Natural killer cell (primary cell): Measurements from ENCODE around the gene RNF130. TPM values are rescaled to one million over a fixed set of nuclear protein-coding genes. Genes with fewer than 3 reads are reported as not detected.
A peak's percentile ranks its signal among the peaks of the same experiment; 100 is the strongest.

ENCODE experiments used
- ATAC-seq, 3 donors: fragments of 150-1000 bp in 2 of 3; fragments of 200-7000 bp in 1 of 3; cut with Tn5 transposase; 1 replicate in 1 of 3; 2 replicates in 2 of 3; pipeline ENCODE4 v1.10.0; 2021; ENCODE audit warnings: mild to moderate bottlenecking in 2 of 3, moderate library complexity in 2 of 3
- DNase-seq, 2 donors: peaks; one replicate each; pipeline versions ENCODE4 v3.0.0 to v3.0.0-alpha.2; 2013 to 2021; ENCODE audit warnings: mixed read lengths in 1 of 2
- H3K27ac ChIP-seq: one replicate; pipeline ENCODE4 v1.5.1; 2013; ENCODE audit warnings: mild to moderate bottlenecking, low read length
- H3K27me3 ChIP-seq: one replicate; pipeline ENCODE4 v1.6.1; 2013; ENCODE audit warnings: low read length; ENCODE audit not compliant: control insufficient read depth, insufficient read depth
- H3K36me3 ChIP-seq: one replicate; pipeline ENCODE4 v1.6.1; 2013; ENCODE audit warnings: low read length; ENCODE audit not compliant: control insufficient read depth, insufficient read depth
- H3K4me1 ChIP-seq: one replicate; pipeline ENCODE4 v1.6.1; 2013; ENCODE audit warnings: low read length; ENCODE audit not compliant: control insufficient read depth, insufficient read depth
- H3K4me3 ChIP-seq: one replicate; pipeline ENCODE4 v1.5.1; 2013; ENCODE audit warnings: low read length
- H3K9me3 ChIP-seq: one replicate; pipeline ENCODE4 v1.6.1; 2013; ENCODE audit warnings: low read length; ENCODE audit not compliant: control insufficient read depth, insufficient read depth
- H3K27ac Mint-ChIP-seq, 2 donors: one replicate each; pipeline ENCODE4 v1.8.0; 2022; ENCODE audit warnings: mild to moderate bottlenecking in 2 of 2, mixed read lengths in 2 of 2, moderate library complexity in 1 of 2
- H3K27me3 Mint-ChIP-seq, 2 donors: one replicate each; pipeline ENCODE4 v1.8.0; 2022; ENCODE audit warnings: low read depth in 2 of 2, mixed read lengths in 2 of 2
- H3K36me3 Mint-ChIP-seq: one replicate; pipeline ENCODE4 v1.8.0; 2022; ENCODE audit warnings: mixed read lengths
- H3K4me1 Mint-ChIP-seq, 2 donors: one replicate each; pipeline ENCODE4 v1.8.0; 2022; ENCODE audit warnings: mixed read lengths in 2 of 2
- H3K4me3 Mint-ChIP-seq: one replicate; pipeline ENCODE4 v1.8.0; 2022; ENCODE audit warnings: mild to moderate bottlenecking, moderate library complexity, mixed read lengths
- H3K9me3 Mint-ChIP-seq, 2 donors: one replicate each; pipeline ENCODE4 v1.8.0; 2022; ENCODE audit warnings: mixed read lengths in 2 of 2
- CTCF ChIP-seq: fragments of 200-600 bp; IDR thresholded peaks from one replicate; pipeline ENCODE4 v1.8.0; 2022; ENCODE audit warnings: antibody characterized with exemption
- WGBS: methylation state at CpG from one replicate; pipeline ENCODE4 v1.1.7; 2013; ENCODE audit warnings: missing lambda C conversion rate; ENCODE audit not compliant: insufficient coverage; 5-methylcytosine and 5-hydroxymethylcytosine counted together
- intact Hi-C: fragments of 100-400 bp; cut with micrococcal nuclease; formaldehyde crosslinking; loops from one replicate; pipeline ENCODE4 v1.14.2; 2022
- total RNA-seq, 4 donors: library from RNA; stranded (reverse); fragments of 120-200 nt in 1 of 4; gene quantifications; one replicate each; pipeline versions ENCODE4 v1.2.3 to v1.2.4, GENCODE V29; 2013 to 2022

Gene RNF130
- total RNA-seq, 3 donors from 2014 or later (not counting 1 experiment from before 2014, with no cell fraction given), result 24.4 to 35.0 (median 25.5) TPM

GRCh38 chr5:180069589-180070247, 1.8 kb downstream of the RNF130 start:
- peaks cover 19% of the 10 kb centered on the region for H3K4me1 ChIP-seq
- no peaks in the 10 kb centered on the region for H3K27me3 ChIP-seq
- peak overlapping the region; percentile 8 for H3K27ac ChIP-seq
- WGBS, result 30% methylated on average over 9 of the region's 9 CpGs
- no peaks in the 10 kb centered on the region for H3K36me3 ChIP-seq
- DNase-seq (peak in 1 of 2 donors; percentile 30), ATAC-seq (peak in 1 of 3 donors; percentile 27)
- Mint-ChIP-seq H3K36me3 (no peaks in the 10 kb centered on the region), H3K4me1 (peaks cover 30 to 45% of the 10 kb centered on the region in 2 donors), H3K4me3 (peak overlapping the region; percentile 90), H3K27ac (peak overlapping the region; percentile 47 to 79), H3K9me3 (no peaks in the 10 kb centered on the region), H3K27me3 (peaks cover 2 to 7% of the 10 kb centered on the region in 2 donors)
- H3K9me3 ChIP-seq, result no peaks in the 10 kb centered on the region
- H3K4me3 ChIP-seq, result no peak overlapping the region
- no peak for TF ChIP-seq CTCF
- intact Hi-C loops, result loop anchor here (5.0 kb wide), 2 partner anchors 62 to 517 kb away; partner anchors contain the start of gene RUFY1

GRCh38 chr5:180068519-180069090, 3.0 kb downstream of the RNF130 start:
- WGBS, result 65% methylated on average over 5 of the region's 6 CpGs
- Mint-ChIP-seq H3K27me3 (peaks cover 0 to 7% of the 10 kb centered on the region in 2 donors), H3K36me3 (no peaks in the 10 kb centered on the region), H3K9me3 (no peaks in the 10 kb centered on the region), H3K4me3 (no peak overlapping the region), H3K27ac (no peak overlapping the region), H3K4me1 (peaks cover 30 to 43% of the 10 kb centered on the region in 2 donors)
- Histone ChIP-seq H3K4me3 (no peak overlapping the region), H3K36me3 (no peaks in the 10 kb centered on the region), H3K9me3 (no peaks in the 10 kb centered on the region), H3K27me3 (no peaks in the 10 kb centered on the region), H3K27ac (no peak overlapping the region), H3K4me1 (peaks cover 19% of the 10 kb centered on the region)
- TF ChIP-seq CTCF, result no peak
- DNase-seq (no peak), ATAC-seq (no peak)
- intact Hi-C loops, result no loop called here

GRCh38 chr5:180067986-180068385, 3.6 kb downstream of the RNF130 start:
- H3K27me3 Mint-ChIP-seq, result peaks cover 3 to 7% of the 10 kb centered on the region in 2 donors
- intact Hi-C loops, result no loop called here
- no peaks in the 10 kb centered on the region for H3K36me3 Mint-ChIP-seq
- no peaks in the 10 kb centered on the region for H3K9me3 ChIP-seq
- no peak overlapping the region for H3K4me3 Mint-ChIP-seq
- ATAC-seq (no peak), DNase-seq (no peak)
- H3K27ac Mint-ChIP-seq, result no peak overlapping the region
- no peak overlapping the region for H3K27ac ChIP-seq
- no peak overlapping the region for H3K4me3 ChIP-seq
- 89% methylated on average over 4 of the region's 4 CpGs for WGBS
- TF ChIP-seq CTCF, result no peak
- no peaks in the 10 kb centered on the region for H3K27me3 ChIP-seq
- no peaks in the 10 kb centered on the region for H3K36me3 ChIP-seq
- peaks cover 19% of the 10 kb centered on the region for H3K4me1 ChIP-seq
- peaks cover 30 to 43% of the 10 kb centered on the region in 2 donors for H3K4me1 Mint-ChIP-seq
- H3K9me3 Mint-ChIP-seq, result no peaks in the 10 kb centered on the region
